ENCODE results near the gene NRAP. TPM values are rescaled to one million over a fixed set of nuclear protein-coding genes. Genes with fewer than 3 reads are reported as not detected.

NRAP gene
- total RNA-seq, 1 experiment from 2014 or later: 0.05 TPM

DNA sequence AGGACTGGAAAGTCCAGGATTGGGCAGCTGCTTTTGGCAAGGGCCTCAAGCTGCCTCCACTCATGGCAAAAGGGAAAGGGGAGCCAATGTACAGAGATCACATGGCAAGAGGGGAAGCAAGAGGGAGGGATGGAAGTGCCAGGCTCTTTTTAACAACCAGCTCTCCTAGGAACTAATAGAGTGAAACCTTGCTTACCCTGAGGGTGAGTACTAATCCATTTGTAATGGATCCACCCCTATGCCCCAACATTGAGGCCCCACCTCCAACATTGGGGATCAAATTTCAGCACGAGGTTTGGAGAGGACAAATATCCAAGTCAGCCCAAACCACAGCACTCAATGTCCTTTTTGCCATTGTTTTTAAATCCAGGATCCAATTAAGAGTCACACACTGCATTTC lies 98.5 kb downstream of the NRAP start:
- CTCF ChIA-PET: interaction anchor here (0.5 kb wide), 1 partner anchor 369 kb away, joined by 3 read pairs; no protein-coding TSS in a partner anchor
- Mint-ChIP-seq H3K4me1 (ENCODE audit: low read depth, unreplicated experiment) (peaks cover 40% of the 10 kb centered on the region), H3K27me3 (ENCODE audit: insufficient read depth, unreplicated experiment) (no peaks in the 10 kb centered on the region), H3K4me3 (ENCODE audit: unreplicated experiment) (no peak overlapping the region), H3K9me3 (ENCODE audit: unreplicated experiment) (no peaks in the 10 kb centered on the region), H3K36me3 (ENCODE audit: insufficient read depth, unreplicated experiment) (peaks cover 7% of the 10 kb centered on the region), H3K27ac (ENCODE audit: unreplicated experiment) (no peak overlapping the region)
- Histone ChIP-seq H3K27me3 (replicated peaks; ENCODE audit: control insufficient read depth, insufficient read depth, low read length) (no peaks in the 10 kb centered on the region), H3K4me1 (peaks cover 27% of the 10 kb centered on the region), H3K4me3 (ENCODE audit: low read depth, low read length) (no peak overlapping the region), H3K9me3 (no peaks in the 10 kb centered on the region), H3K36me3 (ENCODE audit: control insufficient read depth, insufficient read depth, low read length) (no peaks in the 10 kb centered on the region)
- no peak for DNase-seq
- no TSS peak for BruUV-seq (replicated peaks)
- TF ChIP-seq, protein P1, sequence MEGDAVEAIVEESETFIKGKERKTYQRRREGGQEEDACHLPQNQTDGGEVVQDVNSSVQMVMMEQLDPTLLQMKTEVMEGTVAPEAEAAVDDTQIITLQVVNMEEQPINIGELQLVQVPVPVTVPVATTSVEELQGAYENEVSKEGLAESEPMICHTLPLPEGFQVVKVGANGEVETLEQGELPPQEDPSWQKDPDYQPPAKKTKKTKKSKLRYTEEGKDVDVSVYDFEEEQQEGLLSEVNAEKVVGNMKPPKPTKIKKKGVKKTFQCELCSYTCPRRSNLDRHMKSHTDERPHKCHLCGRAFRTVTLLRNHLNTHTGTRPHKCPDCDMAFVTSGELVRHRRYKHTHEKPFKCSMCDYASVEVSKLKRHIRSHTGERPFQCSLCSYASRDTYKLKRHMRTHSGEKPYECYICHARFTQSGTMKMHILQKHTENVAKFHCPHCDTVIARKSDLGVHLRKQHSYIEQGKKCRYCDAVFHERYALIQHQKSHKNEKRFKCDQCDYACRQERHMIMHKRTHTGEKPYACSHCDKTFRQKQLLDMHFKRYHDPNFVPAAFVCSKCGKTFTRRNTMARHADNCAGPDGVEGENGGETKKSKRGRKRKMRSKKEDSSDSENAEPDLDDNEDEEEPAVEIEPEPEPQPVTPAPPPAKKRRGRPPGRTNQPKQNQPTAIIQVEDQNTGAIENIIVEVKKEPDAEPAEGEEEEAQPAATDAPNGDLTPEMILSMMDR (IDR thresholded peaks at IDR 0.05; ENCODE audit: insufficient read depth in 1 of 2, low read depth in 1 of 2, low read length in 1 of 2, severe bottlenecking in 1 of 2, unreplicated experiment in 1 of 2): no peak
- POLR2A ChIA-PET: no interaction called here
- intact Hi-C loops (cut with micrococcal nuclease; ENCODE audit: unreplicated experiment): no loop called here

- H3K27me3 Mint-ChIP-seq (ENCODE audit: insufficient read depth, unreplicated experiment): no peaks in the 10 kb centered on the region
- peak; percentile 72 to 87 for DNase-seq
- H3K36me3 ChIP-seq (ENCODE audit: control insufficient read depth, insufficient read depth, low read length): no peaks in the 10 kb centered on the region; the same call in 1 of the 2 replicates
- peaks cover 40% of the 10 kb centered on the region for H3K4me1 ChIP-seq
- peaks cover 13% of the 10 kb centered on the region for H3K36me3 Mint-ChIP-seq (ENCODE audit: insufficient read depth, unreplicated experiment)
- ChIA-PET POLR2A (interaction anchor here (0.6 kb wide), 2 partner anchors 92 to 258 kb away, joined by 3 read pairs; no protein-coding TSS in a partner anchor), CTCF (interaction anchor here (0.6 to 2.5 kb wide), 12 partner anchors 8 to 517 kb away, joined by 3 to 11 read pairs (median 4); partner anchors contain the start of gene HABP2)
- intact Hi-C loops (cut with micrococcal nuclease; ENCODE audit: unreplicated experiment): loop anchor here (1.0 to 5.0 kb wide), 5 partner anchors 22 to 347 kb away; no protein-coding TSS in a partner anchor
- H3K27ac Mint-ChIP-seq (ENCODE audit: unreplicated experiment): peak overlapping the region; percentile 85
- BruUV-seq (replicated peaks): no TSS peak
- H3K4me3 Mint-ChIP-seq (ENCODE audit: unreplicated experiment): peak overlapping the region; percentile 80
- peaks cover 46% of the 10 kb centered on the region for H3K4me1 Mint-ChIP-seq (ENCODE audit: low read depth, unreplicated experiment)
- no peaks in the 10 kb centered on the region for H3K9me3 ChIP-seq
- H3K9me3 Mint-ChIP-seq (ENCODE audit: unreplicated experiment): no peaks in the 10 kb centered on the region
- no peaks in the 10 kb centered on the region for H3K27me3 ChIP-seq (replicated peaks; ENCODE audit: control insufficient read depth, insufficient read depth, low read length)
- TF ChIP-seq, protein P1 (IDR thresholded peaks at IDR 0.05; ENCODE audit: insufficient read depth in 1 of 2, low read depth in 1 of 2, low read length in 1 of 2, severe bottlenecking in 1 of 2, unreplicated experiment in 1 of 2): peak; percentile 98
- H3K4me3 ChIP-seq (ENCODE audit: low read depth, low read length): peak overlapping the region; percentile 31
Measured at GRCh38 chr10:113563306-113564088, 100.3 kb downstream of the NRAP start.

DNA sequence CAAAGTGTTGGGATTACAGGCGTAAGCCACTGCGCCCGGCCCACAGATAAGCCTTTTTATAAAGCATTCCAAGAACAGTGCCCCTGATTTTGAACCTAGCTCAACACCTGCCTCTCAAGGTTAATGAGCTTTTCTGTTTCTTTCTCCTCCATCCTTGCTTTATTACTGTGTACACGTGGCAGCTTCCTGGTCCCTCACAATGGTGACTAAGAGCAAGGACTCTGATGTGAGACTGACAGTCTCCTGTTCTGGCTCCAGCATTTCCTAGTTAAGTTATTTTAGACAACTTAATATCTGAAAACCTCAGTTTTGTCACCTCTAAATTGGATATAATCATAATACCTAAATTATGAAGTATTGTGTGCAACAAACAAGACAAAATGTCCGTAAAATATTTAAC lies 101.1 kb downstream of the NRAP start:
- no peaks in the 10 kb centered on the region for H3K27me3 Mint-ChIP-seq (ENCODE audit: insufficient read depth, unreplicated experiment)
- no TSS peak for BruUV-seq (replicated peaks)
- CTCF ChIA-PET: interaction anchor here (0.6 to 2.5 kb wide), 12 partner anchors 7 to 347 kb away, joined by 3 to 11 read pairs (median 5); partner anchors contain the start of gene HABP2

More for the DNA sequence above, 101.1 kb downstream of the NRAP start:
- POLR2A ChIA-PET: no interaction called here
- peaks cover 13% of the 10 kb centered on the region for H3K36me3 Mint-ChIP-seq (ENCODE audit: insufficient read depth, unreplicated experiment)
- Histone ChIP-seq H3K4me1 (peaks cover 48% of the 10 kb centered on the region), H3K4me3 (ENCODE audit: low read depth, low read length) (no peak overlapping the region), H3K36me3 (ENCODE audit: control insufficient read depth, insufficient read depth, low read length) (no peaks in the 10 kb centered on the region; the same call in 1 of the 2 replicates), H3K27me3 (replicated peaks; ENCODE audit: control insufficient read depth, insufficient read depth, low read length) (no peaks in the 10 kb centered on the region), H3K9me3 (no peaks in the 10 kb centered on the region)
- no peaks in the 10 kb centered on the region for H3K9me3 Mint-ChIP-seq (ENCODE audit: unreplicated experiment)
- peak overlapping the region; percentile 80 for H3K4me3 Mint-ChIP-seq (ENCODE audit: unreplicated experiment)
- H3K27ac Mint-ChIP-seq (ENCODE audit: unreplicated experiment): peak overlapping the region; percentile 85
- TF ChIP-seq, protein P1 (IDR thresholded peaks at IDR 0.05; ENCODE audit: insufficient read depth in 1 of 2, low read depth in 1 of 2, low read length in 1 of 2, severe bottlenecking in 1 of 2, unreplicated experiment in 1 of 2): no peak
- DNase-seq: no peak
- intact Hi-C loops (cut with micrococcal nuclease; ENCODE audit: unreplicated experiment): loop anchor here (1.0 to 5.0 kb wide), 5 partner anchors 21 to 346 kb away; no protein-coding TSS in a partner anchor
- H3K4me1 Mint-ChIP-seq (ENCODE audit: low read depth, unreplicated experiment): peaks cover 46% of the 10 kb centered on the region

Measured in Caco-2 (cell line).